T-helper 17 cell (primary cell): ENCODE measurements around the gene NUDT4. TPM values are rescaled to one million over a fixed set of nuclear protein-coding genes. Genes with fewer than 3 reads are reported as not detected.

Experiments
- ATAC-seq: fragments of 150-1000 bp; cut with Tn5 transposase; 2 replicates; pipeline ENCODE4 v1.10.0; 2021; ENCODE audit warnings: mild to moderate bottlenecking, moderate library complexity
- DNase-seq, 3 donors: peaks; one replicate each; pipeline versions ENCODE4 v3.0.0 to v3.0.0-alpha.2; 2020 to 2021
- H3K9me3 ChIP-seq: one replicate; pipeline ENCODE4 v1.7.0; 2013; ENCODE audit warnings: low read length, mild to moderate bottlenecking; ENCODE audit not compliant: control insufficient read depth, poor library complexity, severe bottlenecking
- H3K27ac Mint-ChIP-seq: one replicate; pipeline ENCODE4 v1.8.0; 2022; ENCODE audit warnings: mild to moderate bottlenecking, moderate library complexity, mixed read lengths
- H3K27me3 Mint-ChIP-seq: one replicate; pipeline ENCODE4 v1.8.0; 2022; ENCODE audit warnings: mixed read lengths
- H3K36me3 Mint-ChIP-seq: one replicate; pipeline ENCODE4 v1.8.0; 2022; ENCODE audit warnings: low read depth, mixed read lengths
- H3K4me1 Mint-ChIP-seq: one replicate; pipeline ENCODE4 v1.8.0; 2022; ENCODE audit warnings: mild to moderate bottlenecking, mixed read lengths
- H3K4me3 Mint-ChIP-seq: one replicate; pipeline ENCODE4 v1.8.0; 2022; ENCODE audit warnings: mild to moderate bottlenecking, moderate library complexity, mixed read lengths
- total RNA-seq, 4 donors: library from RNA in 2 of 4; stranded (reverse) in 2 of 4; gene quantifications; one replicate each; pipeline ENCODE4 v1.2.3 and lab custom pipeline; 2022 to 2026

NUDT4 gene
- total RNA-seq, 2 donors from 2014 or later: 60.4 to 78.8 TPM

GRCh38 chr12:93453633-93454032 is 75.9 kb downstream of the NUDT4 start:
- H3K27ac Mint-ChIP-seq: no peak overlapping the region
- no peaks in the 10 kb centered on the region for H3K27me3 Mint-ChIP-seq
- ATAC-seq (no peak), DNase-seq (no peak)
- no peaks in the 10 kb centered on the region for H3K9me3 ChIP-seq
- no peak overlapping the region for H3K4me3 Mint-ChIP-seq
- peaks cover 7% of the 10 kb centered on the region for H3K4me1 Mint-ChIP-seq
- H3K36me3 Mint-ChIP-seq: no peaks in the 10 kb centered on the region

GRCh38 chr12:93456077-93456476 is 78.4 kb downstream of the NUDT4 start:
- DNase-seq (no peak), ATAC-seq (no peak)
- Mint-ChIP-seq H3K4me1 (no peaks in the 10 kb centered on the region), H3K36me3 (peaks cover 1% of the 10 kb centered on the region), H3K4me3 (no peak overlapping the region), H3K27me3 (no peaks in the 10 kb centered on the region), H3K27ac (no peak overlapping the region)
- H3K9me3 ChIP-seq: no peaks in the 10 kb centered on the region

Other genes starting within 250 kb of the NUDT4 start
- 10 to 100 TPM; 94.1 to 99.6 TPM for gene UBE2N, start 64.0 kb downstream of the NUDT4 start, total RNA-seq
- 10 to 100 TPM; 34.7 to 39.9 TPM for gene MRPL42, start 89.6 kb downstream of the NUDT4 start, total RNA-seq
- 10 to 100 TPM; 24.3 to 37.7 TPM for gene SOCS2, start 194.8 kb downstream of the NUDT4 start, total RNA-seq